Right lobe of liver (tissue), 6 donors: ENCODE measurements around the gene GCNT4. TPM values are rescaled to one million over a fixed set of nuclear protein-coding genes. Genes with fewer than 3 reads are reported as not detected.

Experiments used
- ATAC-seq, 4 donors: fragments of 200-7000 bp; cut with Tn5 transposase; one replicate each; pipeline ENCODE4 v1.9.1; 2020; ENCODE audit warnings: mild to moderate bottlenecking in 4 of 4, moderate library complexity in 4 of 4
- DNase-seq, 3 donors: peaks; one replicate each; pipeline ENCODE4 v3.0.0-alpha.2; 2020
- H3K27ac ChIP-seq, 3 donors: fragments of 200-600 bp; one replicate each; pipeline ENCODE4 v1.8.0; 2022
- H3K27me3 ChIP-seq, 2 donors: fragments of 200-600 bp; one replicate each; pipeline ENCODE4 v1.8.0; 2022
- H3K36me3 ChIP-seq, 4 donors: fragments of 200-600 bp; sonication (generic) in 1 of 4; one replicate each; pipeline versions ENCODE4 v1.5.1 to v1.8.0; 2017 to 2022; ENCODE audit warnings: control low read depth in 1 of 4
- H3K4me1 ChIP-seq, 4 donors: fragments of 200-600 bp; sonication (generic) in 1 of 4; one replicate each; pipeline versions ENCODE4 v1.5.1 to v1.8.0; 2017 to 2022; ENCODE audit warnings: control low read depth in 1 of 4
- H3K4me3 ChIP-seq, 3 donors: fragments of 200-600 bp; one replicate each; pipeline ENCODE4 v1.8.0; 2022
- H3K9me3 ChIP-seq, 4 donors: fragments of 200-600 bp; sonication (generic) in 1 of 4; one replicate each; pipeline versions ENCODE4 v1.5.1 to v1.8.0; 2017 to 2022; ENCODE audit warnings: control low read depth in 1 of 4
- POLR2A ChIP-seq: fragments of 450-650 bp; IDR thresholded peaks from one replicate; pipeline ENCODE4 v1.6.1; 2017; ENCODE audit warnings: antibody characterized with exemption, mild to moderate bottlenecking
- WGBS: methylation state at CpG from one replicate; pipeline ENCODE4 v1.1.6; 2018; ENCODE audit warnings: low coverage, low lambda C conversion rate; ENCODE audit not compliant: insufficient coverage; ENCODE audit errors: missing lambda C conversion rate; 5-methylcytosine and 5-hydroxymethylcytosine counted together
- intact Hi-C, 2 donors: fragments of 100-400 bp; cut with DNase I; formaldehyde crosslinking; loops; one replicate each; pipeline versions ENCODE4 v1.11.2 to v1.14.1; 2022
- total RNA-seq, 6 experiments: library from RNA; depleted of rRNA in 2 of 6; stranded (reverse); fragments of >200 nt in 2 of 6; fragmentation: NEBNext Ultra II Directional in 3 of 6; extraction: Animal tissue kit (Norgen Biotek cat#: 25700) in 3 of 6; gene quantifications; one replicate each; pipeline versions ENCODE4 v1.1.0 to v1.2.4, GENCODE V29; 2016 to 2023
- TF ChIP-seq, protein P1 (sequence below), 4 donors: fragments of 200-600 bp in 3 of 4; fragments of 450-650 bp in 1 of 4; IDR thresholded peaks; one replicate each; pipeline versions ENCODE4 v1.5.1 to v1.8.0; 2016 to 2022; ENCODE audit warnings: antibody characterized with exemption in 4 of 4, mild to moderate bottlenecking in 2 of 4
- donor health status: DM: no; HTN: yes; CAD: no.
- donor health status: DM: no; HTN: no; CAD: no.
- donor health status: DM: no; HTN: no; CAD: no.
- donor health status: DM: no; HTN: yes; CAD: no.
- donor health status: DM: no; HTN: yes; CAD: no.

The GCNT4 gene
- total RNA-seq, 6 experiments from 2014 or later, result 0.35 to 2.0 (median 0.96) TPM

DNA sequence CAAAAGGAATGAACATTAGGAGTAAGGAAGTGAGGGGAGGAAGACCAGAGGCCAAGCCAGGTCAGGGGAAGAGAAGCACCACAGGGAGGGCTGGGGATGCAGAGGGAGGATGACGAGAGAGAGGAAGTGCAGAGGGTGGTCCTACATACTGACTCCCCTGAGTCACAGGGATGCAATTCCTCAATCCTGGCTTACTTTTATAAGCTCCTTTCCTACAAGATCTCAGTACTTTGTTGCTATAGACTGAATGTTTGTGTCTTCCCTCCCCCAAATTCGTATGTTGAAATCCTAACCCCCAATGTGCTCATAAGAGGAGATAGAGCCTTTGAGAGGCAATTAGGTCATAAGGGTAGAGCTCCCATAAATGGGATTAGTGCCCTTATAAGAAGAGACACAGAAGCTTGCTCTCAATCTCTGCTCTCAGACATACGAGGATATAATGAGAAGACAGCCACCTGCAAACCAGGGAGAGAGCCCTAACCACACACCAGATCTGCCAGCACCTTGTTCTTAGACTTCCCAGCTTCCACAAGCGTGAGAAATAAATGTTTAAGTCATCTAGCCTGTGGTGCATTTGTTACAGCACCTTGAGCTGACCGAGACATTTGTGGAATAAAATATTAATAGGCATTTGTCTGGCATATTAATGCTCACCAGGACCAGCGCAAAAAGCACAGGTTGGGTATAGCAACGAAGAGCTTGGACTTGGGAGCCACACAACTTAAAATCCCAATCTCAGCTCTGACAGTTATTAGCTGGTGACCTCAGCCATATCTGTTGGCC is 33.4 kb downstream of the GCNT4 start:
- H3K27me3 ChIP-seq, result no peaks in the 10 kb centered on the region

DNA sequence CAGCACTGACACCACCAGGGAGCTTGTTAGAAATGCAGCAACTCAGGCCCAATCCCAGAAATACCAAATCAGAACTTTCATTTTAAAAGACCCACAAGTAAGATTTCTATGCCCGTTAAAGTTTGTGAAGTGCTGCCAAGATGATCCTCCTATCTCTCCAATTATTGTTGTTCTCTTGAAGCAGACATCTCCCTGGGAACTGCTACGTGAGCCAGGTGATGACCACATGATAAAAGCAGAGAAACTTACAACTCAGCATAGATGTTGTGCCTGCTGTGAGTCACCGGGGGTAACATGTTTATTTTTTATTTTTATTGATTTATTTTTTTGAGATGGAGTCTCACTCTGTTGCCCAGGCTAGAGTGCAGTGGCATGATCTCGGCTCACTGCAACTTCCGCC is 34.4 kb downstream of the GCNT4 start:
- Histone ChIP-seq H3K9me3 (no peaks in the 10 kb centered on the region), H3K4me3 (no peak overlapping the region), H3K4me1 (peaks cover 0 to 8% (median 0%) of the 10 kb centered on the region in 4 donors), H3K27ac (no peak overlapping the region), H3K36me3 (no peaks in the 10 kb centered on the region), H3K27me3 (no peaks in the 10 kb centered on the region)
- no peak for TF ChIP-seq POLR2A
- TF ChIP-seq, protein P1, sequence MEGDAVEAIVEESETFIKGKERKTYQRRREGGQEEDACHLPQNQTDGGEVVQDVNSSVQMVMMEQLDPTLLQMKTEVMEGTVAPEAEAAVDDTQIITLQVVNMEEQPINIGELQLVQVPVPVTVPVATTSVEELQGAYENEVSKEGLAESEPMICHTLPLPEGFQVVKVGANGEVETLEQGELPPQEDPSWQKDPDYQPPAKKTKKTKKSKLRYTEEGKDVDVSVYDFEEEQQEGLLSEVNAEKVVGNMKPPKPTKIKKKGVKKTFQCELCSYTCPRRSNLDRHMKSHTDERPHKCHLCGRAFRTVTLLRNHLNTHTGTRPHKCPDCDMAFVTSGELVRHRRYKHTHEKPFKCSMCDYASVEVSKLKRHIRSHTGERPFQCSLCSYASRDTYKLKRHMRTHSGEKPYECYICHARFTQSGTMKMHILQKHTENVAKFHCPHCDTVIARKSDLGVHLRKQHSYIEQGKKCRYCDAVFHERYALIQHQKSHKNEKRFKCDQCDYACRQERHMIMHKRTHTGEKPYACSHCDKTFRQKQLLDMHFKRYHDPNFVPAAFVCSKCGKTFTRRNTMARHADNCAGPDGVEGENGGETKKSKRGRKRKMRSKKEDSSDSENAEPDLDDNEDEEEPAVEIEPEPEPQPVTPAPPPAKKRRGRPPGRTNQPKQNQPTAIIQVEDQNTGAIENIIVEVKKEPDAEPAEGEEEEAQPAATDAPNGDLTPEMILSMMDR (IDR thresholded peaks at IDR 0.05), result no peak
- ATAC-seq (no peak), DNase-seq (no peak)
- intact Hi-C loops, result no loop called here
- WGBS, result 70% methylated on average over 5 of the region's 5 CpGs

More for the DNA sequence above, 33.4 kb downstream of the GCNT4 start:
- H3K4me1 ChIP-seq, result peaks cover 0 to 8% (median 0%) of the 10 kb centered on the region in 4 donors
- H3K9me3 ChIP-seq, result no peaks in the 10 kb centered on the region
- no peak overlapping the region for H3K27ac ChIP-seq
- H3K36me3 ChIP-seq, result no peaks in the 10 kb centered on the region
- no peak overlapping the region for H3K4me3 ChIP-seq
- 80% methylated on average over 6 of the region's 7 CpGs for WGBS
- intact Hi-C loops, result no loop called here
- no peak for DNase-seq
- TF ChIP-seq, protein P1 (IDR thresholded peaks at IDR 0.05), result no peak
- TF ChIP-seq POLR2A, result no peak
- ATAC-seq, result no peak

DNA sequence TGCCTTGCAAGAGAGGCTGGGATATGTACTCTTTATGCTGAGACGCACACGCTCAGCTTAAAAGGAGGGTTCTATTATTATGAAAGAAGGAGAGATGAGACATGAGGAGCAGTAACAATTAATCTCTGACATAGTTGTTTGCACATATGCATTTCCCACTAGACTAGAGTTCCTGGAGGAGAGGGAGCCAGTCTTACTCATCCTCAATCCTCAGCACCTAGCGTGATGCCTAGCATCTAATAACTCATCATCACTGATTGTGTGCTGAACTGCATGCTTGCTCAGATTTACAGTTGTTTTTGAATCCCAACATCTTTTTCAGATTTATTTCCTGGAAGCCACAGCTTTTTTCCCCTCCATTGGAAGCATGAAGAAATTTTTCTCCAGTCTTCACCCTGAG is 35.5 kb downstream of the GCNT4 start:
- 83% methylated on average over 2 of the region's 3 CpGs for WGBS
- intact Hi-C loops, result no loop called here
- TF ChIP-seq POLR2A, result no peak
- TF ChIP-seq, protein P1 (IDR thresholded peaks at IDR 0.05), result no peak
- DNase-seq (no peak), ATAC-seq (no peak)
- Histone ChIP-seq H3K9me3 (no peaks in the 10 kb centered on the region), H3K36me3 (no peaks in the 10 kb centered on the region), H3K27me3 (no peaks in the 10 kb centered on the region), H3K4me3 (no peak overlapping the region), H3K27ac (no peak overlapping the region), H3K4me1 (peaks cover 0 to 5% (median 0%) of the 10 kb centered on the region in 4 donors)

DNA sequence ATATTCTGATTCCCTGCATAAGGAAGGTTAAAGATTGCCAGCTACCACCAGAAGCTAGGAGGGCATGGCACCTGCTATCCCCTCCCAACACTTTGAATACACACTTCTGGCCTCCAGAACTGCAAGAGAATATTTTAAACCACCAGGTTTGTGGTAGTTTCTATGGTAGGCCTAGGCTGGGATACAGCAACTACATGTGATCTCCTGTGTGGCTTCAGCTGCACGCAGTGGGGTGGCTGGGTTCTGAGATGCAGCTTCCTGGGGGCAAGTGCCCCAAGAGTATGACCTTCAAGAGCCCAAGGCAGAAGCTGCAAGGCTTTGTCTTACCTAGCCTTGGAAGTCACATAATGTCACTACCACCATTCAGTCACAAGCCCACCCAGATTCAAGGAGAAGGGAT is 39.6 kb downstream of the GCNT4 start:
- Histone ChIP-seq H3K4me3 (no peak overlapping the region), H3K36me3 (no peaks in the 10 kb centered on the region), H3K9me3 (no peaks in the 10 kb centered on the region), H3K4me1 (peaks cover 0 to 9% (median 2%) of the 10 kb centered on the region in 4 donors), H3K27ac (no peak overlapping the region), H3K27me3 (no peaks in the 10 kb centered on the region)
- no peak for ATAC-seq
- intact Hi-C loops, result no loop called here
- WGBS, result no CpG with 5 or more reads among the region's 1 CpG
- no peak for DNase-seq
- no peak for TF ChIP-seq POLR2A
- TF ChIP-seq, protein P1 (IDR thresholded peaks at IDR 0.05), result no peak
